ENCODE data around the gene PGAM5. TPM values are rescaled to one million over a fixed set of nuclear protein-coding genes. Genes with fewer than 3 reads are reported as not detected.
A peak's percentile ranks its signal among the peaks of the same experiment; 100 is the strongest.

PGAM5 gene
- total RNA-seq, 1 experiment from 2014 or later = 112 TPM

DNA sequence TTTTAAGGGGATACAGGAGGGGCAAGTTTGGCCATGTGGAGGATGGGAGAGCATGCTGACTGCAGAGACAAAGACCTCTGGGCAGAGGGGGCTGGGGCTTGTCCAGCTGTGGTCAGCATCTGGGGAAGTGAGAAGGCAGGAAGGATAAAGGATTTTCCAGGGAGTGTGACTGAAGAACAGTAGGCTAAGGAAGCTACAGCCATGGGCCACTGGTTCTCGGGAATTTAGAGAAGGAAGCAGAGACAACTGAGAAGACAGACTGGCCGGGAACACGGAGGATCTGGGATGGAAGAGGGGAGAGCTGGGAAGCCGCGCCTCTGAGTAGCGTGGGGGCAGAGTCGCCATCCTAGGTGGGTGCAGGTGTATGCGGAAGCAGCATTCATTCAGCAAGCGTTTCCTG, 7.0 kb upstream of the PGAM5 start:
- Histone ChIP-seq H4K20me1 (ENCODE audit: control insufficient read depth, insufficient read depth, insufficient read length) (no peaks in the 10 kb centered on the region), H2BK5ac (ENCODE audit: insufficient read length, low read length) (no peak overlapping the region), H3K4me2 (ENCODE audit: insufficient read depth, insufficient read length, low read length) (no peak overlapping the region), H3K14ac (ENCODE audit: insufficient read depth, low read length) (no peak overlapping the region), H2BK120ac (ENCODE audit: low read depth, low read length, poor library complexity, severe bottlenecking) (no peak overlapping the region), H3K9me3 (ENCODE audit: control insufficient read depth, low read depth, low read length) (peaks cover 4% of the 10 kb centered on the region), H3K79me1 (ENCODE audit: insufficient read depth, low read depth, low read length, poor library complexity, severe bottlenecking) (no peaks in the 10 kb centered on the region), H4K8ac (replicated peaks; ENCODE audit: insufficient read length, low read depth, low read length) (no peak overlapping the region), H2AFZ (ENCODE audit: low read length) (no peak overlapping the region), H3K23ac (ENCODE audit: insufficient read length, low read depth, low read length) (no peak overlapping the region), H3K9ac (ENCODE audit: extremely low read depth, insufficient read length, low read length) (no peak overlapping the region), H3K23me2 (ENCODE audit: insufficient read length, low read depth, low read length, poor library complexity, severe bottlenecking) (no peaks in the 10 kb centered on the region), H2BK15ac (ENCODE audit: low read depth, low read length) (no peak overlapping the region), H3K27me3 (ENCODE audit: insufficient read depth, low read length) (peaks cover 3% of the 10 kb centered on the region; the same call in 1 of the 2 replicates), H3K18ac (ENCODE audit: insufficient read length, low read depth, low read length) (no peak overlapping the region), H3K79me2 (ENCODE audit: insufficient read depth, low read length) (no peaks in the 10 kb centered on the region), H3K56ac (ENCODE audit: insufficient read length, low read depth, low read length) (no peak overlapping the region), H4K91ac (ENCODE audit: insufficient read length, low read depth, low read length) (no peak overlapping the region), H4K5ac (ENCODE audit: insufficient read length, low read depth, low read length) (no peak overlapping the region), H3K27ac (ENCODE audit: insufficient read length, low read depth, low read length) (no peak overlapping the region), H3T11ph (ENCODE audit: low read length) (no peak overlapping the region), H2AK5ac (ENCODE audit: insufficient read length, low read length) (no peak overlapping the region), H3K4me1 (ENCODE audit: insufficient read depth, low read length) (no peaks in the 10 kb centered on the region), H2BK12ac (ENCODE audit: insufficient read length, low read depth, low read length) (no peak overlapping the region), H2BK20ac (ENCODE audit: low read depth, low read length, poor library complexity, severe bottlenecking) (no peak overlapping the region), H3K4ac (ENCODE audit: low read depth, low read length) (no peak overlapping the region)
- no peak for TF ChIP-seq CTCF (conservative IDR thresholded peaks at IDR 0.05)
- WGBS (ENCODE audit: extremely low coverage, insufficient read length, low lambda C conversion rate) = no CpG with 5 or more reads among the region's 9 CpGs
- Mint-ChIP-seq H3K27me3 (ENCODE audit: low read depth) (no peaks in the 10 kb centered on the region), H3K4me3 (no peak overlapping the region), H3K36me3 (ENCODE audit: insufficient read depth in 1 of 3, low read depth in 3 of 3) (peaks cover 0 to 55% (median 32%) of the 10 kb centered on the region in 3 experiments; a peak in 6 of 7 replicates), H3K4me1 (peaks cover 7 to 12% of the 10 kb centered on the region in 2 experiments; a peak in 3 of 4 replicates), H3K9me3 (peaks cover 0 to 12% of the 10 kb centered on the region in 2 experiments; a peak in 2 of 5 replicates), H3K27ac (peak overlapping the region; percentile 4 to 69 (median 15); a peak in 5 of 7 replicates)
- no peak for DNase-seq

Data from H9 (cell line).